Activated CD4-positive, CD25-positive, alpha-beta regulatory T cell treated with anti-CD3 and anti-CD28 coated beads, Interleukin-2, amount 50 U/mL, for 72 hours (primary cell): ENCODE data around the gene PLEKHM3.
"Not testable (repeated sequence)": the region's sequence is repeated elsewhere in the genome, so short reads cannot be mapped to it uniquely, and the experiment has no call there.

Experiments used
- DNase-seq: peaks from one replicate; pipeline ENCODE4 v3.0.0; 2021

Gene PLEKHM3

DNA sequence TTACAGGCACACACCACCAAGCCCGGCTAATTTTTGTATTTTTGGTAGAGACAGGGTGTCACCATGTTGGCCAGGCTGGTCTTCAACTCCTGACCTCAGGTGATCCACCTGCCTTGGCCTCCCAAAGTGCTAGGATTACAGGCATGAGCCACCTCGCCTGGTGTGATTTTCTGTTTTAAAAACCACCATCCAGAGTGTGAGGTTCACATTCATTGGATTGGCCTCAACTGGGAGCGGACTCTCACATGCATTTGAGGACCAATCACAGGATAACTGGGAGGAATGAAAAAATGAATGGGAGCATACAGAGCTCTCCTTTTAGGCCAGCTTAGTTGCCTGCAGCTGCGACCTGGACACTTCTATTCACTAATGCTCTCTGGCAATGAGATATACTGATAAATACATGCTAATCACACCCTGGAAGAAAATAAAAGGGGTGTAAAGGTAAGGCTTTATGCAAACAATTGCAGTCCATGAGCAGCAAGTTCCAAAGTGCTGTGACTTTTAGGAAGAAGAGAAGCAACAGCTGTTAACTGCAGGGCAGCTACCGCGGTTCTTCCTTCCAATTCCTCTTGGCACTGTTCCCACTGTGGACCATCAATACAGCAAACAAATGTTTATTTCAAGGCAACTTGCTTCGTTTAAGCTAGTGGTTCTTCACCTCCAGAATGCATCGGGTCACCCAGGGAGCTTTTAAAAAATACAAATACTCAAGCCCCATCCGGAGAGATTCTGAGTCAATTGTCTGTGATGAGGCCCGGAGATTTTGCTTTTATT, 206.1 kb downstream of the PLEKHM3 start:
- no peak for DNase-seq

DNA sequence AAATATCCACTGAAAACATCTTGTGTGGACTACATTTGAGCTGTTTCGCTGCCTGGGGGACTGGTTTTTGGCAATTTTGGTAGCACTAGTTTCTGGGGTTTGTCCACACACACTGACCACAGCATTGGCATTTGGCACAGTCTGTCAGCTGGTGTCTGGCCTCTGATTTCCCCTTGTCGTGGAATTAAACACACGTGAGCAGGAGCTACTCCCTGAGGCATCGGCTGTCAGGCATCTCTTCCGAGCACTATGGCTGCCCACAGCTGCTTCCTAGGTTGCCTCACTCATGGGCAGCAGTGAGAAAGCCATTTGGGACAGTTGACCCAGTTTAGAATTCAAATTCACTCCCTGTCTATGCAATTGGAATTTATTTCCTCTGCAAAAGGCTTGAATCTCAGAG, 208.8 kb downstream of the PLEKHM3 start:
- no peak for DNase-seq

DNA sequence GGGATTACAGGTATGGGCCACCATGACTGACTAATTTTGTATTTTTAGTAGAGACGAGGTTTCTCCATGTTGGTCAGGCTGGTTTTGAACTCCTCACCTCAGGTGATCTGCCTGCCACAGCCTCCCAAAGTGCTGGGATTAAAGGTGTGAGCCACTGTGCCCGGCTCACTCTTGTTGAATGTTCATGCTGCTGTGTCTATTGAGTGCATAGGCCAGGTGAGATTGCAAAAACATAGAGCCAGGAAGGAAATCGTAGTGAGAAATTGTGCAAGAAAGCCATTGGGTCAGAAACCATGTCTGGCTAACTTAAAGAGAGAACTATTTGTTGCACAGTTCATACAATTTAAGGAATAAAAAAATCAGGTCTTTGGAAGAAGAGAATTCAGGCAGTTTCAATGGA, 210.1 kb downstream of the PLEKHM3 start:
- no peak for DNase-seq

DNA sequence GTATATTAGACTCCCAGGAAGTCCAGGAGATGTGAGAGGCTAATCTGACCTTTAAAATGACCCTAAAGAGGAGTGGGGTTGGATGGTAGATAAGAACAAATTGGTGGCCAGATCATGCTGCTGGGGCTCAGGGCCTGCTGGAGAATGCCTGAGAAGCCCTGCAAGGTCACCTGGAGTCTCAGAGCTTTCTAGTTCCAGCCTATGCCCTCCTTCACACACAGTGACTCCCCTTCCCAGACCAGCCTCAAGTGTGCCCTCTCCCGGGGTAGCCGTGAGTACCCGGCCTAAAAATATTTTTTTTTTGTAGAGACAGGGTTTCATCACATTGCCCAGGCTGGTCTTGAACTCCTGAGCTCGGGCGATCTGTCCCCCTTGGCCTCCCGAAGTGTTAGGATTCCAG, 211.4 kb downstream of the PLEKHM3 start:
- no peak for DNase-seq

DNA sequence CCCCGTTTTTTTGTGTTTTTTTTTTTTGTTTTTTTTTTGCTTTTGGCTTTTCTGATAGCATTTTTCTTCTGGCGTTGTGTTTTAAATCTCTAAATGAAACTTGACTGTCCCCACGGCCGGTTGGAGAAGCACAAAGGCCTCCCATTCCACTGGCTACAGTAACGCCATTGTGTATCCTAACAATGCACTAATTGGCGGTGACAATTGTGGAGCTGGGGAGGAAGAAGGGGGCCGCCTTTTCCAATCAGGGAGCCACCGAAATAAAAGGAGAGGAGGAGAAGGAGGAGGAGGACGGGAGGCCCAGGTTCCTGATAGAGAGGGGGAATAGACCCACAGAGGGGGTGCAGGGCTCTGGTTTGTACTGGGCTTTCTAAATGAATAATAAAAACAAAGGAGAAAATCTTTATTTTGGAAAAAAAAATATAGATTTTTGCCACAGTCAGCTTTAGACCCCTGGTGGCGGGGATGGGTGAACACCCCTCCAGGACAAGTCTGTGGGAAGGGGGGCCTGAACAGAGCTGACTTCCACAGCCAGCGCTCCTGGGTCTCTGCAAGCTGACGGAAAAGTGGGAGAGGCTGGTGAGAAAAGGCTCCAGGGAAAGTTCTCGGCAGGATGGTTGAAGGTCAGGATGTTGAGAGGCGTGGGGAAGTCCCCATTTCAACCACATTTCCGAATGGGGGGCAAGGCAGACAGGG, 212.0 kb downstream of the PLEKHM3 start:
- DNase-seq = no peak

DNA sequence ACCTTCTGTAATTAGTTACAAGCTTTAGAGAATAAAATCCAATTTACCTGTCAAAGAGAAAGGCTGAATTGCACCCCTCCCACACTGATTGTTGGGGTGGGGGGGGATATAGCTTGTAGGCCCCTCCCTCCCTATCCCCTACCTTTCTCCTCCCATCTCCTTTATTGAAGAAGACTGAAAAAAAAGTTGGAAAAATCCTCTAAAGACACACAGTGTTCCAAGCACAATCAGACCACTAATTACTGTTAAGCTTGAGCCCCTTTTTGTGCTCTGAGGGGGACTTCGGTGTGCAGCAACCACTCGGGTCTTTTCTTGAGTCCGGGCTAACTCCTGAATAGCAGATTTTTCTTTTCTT, 212.6 kb downstream of the PLEKHM3 start:
- DNase-seq = no peak

DNA sequence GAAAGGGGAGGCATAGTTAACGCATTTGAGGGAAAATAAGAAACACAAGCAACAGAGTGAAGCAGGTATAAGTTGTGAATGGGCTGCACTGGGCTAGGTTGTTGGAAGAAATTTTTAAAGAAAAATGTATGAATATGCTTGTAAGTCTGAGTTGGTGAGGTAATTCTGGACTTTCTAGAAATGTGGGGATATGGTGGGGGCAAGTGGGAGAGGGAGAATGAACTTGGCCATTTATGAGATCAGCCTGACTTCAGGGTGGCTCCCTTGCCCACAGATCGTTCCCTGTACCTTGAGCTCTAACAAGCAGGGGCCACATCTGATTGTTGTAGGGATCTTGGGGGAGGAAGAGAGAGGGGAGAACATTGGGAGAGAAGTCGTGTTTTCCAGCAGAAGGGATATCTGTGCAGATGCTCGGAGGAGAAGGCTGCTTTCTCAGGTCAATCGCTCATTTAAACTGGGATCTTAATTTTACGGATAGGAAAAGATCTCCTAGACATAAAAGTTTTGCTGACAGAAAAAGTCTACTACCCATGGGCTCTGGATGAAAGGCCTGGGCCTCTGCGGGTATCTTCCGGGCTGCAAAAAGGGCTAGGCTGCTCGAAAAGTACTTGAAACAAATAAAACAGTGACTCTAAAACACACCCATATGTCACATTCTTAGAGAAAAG, 213.1 kb downstream of the PLEKHM3 start:
- DNase-seq = no peak

DNA sequence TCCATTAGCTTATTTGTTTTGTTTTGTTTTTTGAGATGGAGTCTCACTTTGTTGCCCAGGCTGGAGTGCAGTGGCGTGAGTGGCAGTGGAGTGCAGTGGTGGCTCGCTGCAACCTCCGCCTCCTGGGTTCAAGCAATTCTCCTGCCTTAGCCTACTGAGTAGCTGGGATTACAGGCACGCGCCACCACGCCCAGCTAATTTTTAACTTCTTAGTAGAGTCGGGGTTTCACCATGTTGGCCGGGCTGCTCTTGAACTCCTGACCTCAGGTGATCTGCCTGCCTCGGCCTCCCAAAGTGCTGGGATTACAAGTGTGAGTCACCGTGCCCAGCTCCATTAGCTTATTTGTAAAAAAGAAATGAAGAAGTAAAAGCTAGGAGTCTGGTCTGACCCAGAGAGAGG, 213.7 kb downstream of the PLEKHM3 start:
- not testable (repeated sequence) for DNase-seq

DNA sequence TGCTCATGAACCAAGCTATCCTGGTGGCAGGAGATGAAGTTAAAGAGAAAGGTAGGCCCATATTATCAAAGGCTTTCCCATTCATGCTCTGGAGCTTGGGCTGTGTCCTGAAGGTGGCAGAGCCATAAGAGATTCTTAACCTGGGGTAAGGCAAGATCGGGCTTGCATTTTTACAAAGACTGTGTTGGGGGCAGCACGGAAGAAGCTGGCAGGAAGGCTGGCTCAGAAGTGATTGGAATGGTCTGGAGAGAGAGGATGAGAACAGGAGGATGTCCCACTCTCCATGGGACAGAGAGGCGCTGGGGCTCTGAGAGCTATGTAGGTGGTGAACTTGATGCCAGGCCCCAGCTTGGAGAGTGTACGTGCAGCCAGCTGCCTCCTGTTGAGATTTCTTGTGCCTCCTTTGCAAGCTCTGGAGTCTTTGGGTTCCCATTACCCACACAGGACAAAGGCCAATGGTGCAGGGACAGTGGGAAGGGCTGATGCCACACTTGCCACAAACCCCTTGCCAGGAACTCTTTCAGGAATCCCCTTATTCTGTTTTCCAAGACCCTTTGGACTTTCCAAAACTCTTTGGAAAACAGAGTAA, 215.0 kb downstream of the PLEKHM3 start:
- DNase-seq = no peak

DNA sequence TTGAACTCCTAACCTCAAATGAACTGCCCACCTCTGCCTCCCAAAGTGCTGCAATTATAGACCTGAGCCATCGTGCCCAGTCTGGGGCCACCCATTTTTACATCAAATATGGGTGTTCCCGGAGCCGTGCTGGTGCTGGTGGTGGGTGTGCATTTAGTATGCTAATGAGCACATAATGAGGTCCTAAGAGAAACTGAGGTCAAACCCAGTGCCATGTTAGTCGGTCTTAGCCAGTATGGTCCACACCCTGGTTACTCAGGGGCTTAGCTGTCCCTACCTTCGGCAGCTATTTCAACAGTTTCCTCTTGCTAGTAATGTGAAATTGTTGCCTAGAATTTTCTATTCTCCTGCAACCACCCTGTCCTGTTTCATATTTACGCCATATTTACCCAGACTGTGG, 217.2 kb downstream of the PLEKHM3 start:
- no peak for DNase-seq

DNA sequence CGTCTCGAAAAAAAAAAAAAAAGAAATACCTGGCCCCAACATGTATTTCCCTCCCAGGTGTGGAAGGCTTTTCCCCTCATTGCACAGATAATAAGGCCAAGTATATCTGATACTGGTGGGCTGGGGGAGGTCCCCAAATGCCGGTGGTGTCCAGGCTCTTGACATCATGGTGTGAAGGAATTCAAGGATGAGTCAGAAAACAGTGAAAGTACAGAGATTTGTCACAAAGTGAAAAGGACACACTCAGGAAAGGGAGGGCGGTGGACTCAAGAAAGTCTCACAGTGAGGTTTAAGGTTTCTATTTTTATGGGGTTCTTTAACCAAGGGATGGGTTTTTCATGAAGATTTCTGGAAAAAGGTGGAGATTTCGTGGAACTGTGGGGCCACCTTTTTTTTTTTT, 217.8 kb downstream of the PLEKHM3 start:
- DNase-seq = no peak

DNA sequence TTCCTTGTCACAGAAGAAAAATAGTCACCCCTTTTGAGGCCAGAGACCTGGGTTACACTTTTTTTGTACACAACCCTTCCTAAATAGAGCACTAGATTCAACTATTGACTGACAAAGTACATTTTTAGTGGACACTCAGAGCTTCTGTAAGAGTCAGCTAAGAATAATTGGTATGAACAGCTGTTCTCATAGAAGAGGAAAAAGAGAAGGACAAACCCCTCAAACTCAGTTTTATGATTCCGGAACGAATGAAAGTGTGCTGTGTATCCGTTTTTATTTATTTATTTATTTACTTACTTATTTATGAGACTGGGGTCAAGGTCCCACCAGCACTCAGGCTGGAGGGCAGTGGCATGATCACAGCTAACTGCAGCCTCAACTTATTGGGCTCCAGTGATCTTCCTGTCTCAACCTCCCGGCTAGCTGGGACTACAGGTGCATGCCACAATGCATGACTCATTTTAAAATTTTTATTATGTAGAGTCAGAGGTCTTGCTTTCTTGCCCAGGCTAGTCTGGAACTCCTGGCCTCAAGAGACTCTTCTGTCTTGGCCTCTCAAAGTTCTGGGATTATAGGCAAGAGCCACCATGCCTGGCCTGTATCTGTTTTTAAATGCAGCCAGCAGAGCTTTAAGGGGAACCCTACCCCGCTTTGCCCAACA, 219.6 kb downstream of the PLEKHM3 start:
- DNase-seq = no peak

DNA sequence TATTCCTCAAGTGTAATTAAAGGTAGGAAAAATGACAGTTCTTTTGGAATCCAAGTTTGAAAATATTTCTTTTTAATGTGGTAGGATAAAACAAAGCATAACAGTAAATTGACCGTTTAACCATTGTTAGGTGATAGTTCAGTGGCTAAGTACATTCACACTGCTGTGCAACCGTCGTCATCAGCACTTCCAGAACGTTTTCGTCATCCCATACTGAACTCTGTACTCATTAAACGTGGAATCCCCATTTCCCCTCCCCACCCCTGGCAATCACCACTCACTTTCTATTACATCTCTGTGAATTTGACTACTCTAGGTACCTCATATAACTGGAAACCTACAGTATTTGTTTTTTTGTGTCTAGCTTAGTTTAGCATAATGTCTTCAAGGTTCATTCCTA, 222.7 kb downstream of the PLEKHM3 start:
- no peak for DNase-seq

DNA sequence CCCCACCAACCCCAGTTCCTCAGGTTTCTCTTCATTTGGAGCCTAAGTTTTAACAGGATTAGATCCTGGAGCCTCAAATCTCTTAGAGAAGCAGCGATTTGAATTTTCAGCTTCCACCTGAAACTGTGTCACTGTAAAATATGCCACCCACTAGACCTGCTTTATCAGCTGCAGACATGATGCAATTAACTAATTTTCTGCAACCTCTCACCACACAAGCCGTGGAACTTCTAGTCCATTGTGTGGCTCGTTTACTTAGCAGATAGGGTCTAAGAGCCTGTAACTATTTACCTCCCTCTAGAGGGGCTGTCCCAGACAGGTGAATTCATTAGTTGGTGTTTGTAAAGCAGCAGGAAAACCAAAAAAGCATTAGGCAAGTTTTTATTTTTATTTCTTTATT, 224.1 kb downstream of the PLEKHM3 start:
- DNase-seq = no peak

DNA sequence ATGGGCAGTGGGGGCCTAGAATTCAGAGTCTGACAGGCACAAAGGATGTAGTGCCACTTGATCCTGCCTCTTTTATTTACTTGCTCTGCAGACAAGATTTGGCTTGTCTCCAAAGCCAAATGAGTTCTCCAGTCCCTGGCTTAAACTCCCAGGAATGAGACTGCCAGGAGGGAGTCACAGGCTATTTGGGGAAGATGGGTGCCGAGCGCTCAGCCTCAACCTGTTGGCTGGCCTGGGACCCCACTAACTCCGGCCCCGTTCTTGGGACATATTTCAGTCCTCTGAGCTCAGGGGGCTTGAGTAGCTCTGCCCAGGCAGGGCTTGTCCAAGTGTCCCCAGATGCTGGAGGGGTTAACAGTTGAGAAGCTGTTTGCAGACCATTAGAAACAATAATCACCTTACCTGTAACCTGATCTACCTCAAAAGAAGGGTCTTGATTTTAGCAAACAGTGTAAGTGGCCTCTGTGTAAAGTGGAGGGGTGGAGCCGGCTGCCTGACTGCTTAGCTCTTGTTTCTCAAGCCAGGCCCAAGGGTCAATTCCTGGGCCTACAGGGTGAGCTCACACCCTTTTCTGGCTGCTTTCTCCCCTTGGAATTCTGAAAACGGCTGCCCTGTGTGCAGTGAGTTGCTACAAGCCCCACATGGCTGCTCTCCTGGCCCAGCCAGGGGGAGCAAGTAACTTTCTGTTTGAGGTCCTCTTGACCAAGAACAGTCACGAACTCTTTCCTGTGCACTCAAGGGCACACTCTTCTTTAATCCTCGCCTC, 228.6 kb downstream of the PLEKHM3 start:
- no peak for DNase-seq

DNA sequence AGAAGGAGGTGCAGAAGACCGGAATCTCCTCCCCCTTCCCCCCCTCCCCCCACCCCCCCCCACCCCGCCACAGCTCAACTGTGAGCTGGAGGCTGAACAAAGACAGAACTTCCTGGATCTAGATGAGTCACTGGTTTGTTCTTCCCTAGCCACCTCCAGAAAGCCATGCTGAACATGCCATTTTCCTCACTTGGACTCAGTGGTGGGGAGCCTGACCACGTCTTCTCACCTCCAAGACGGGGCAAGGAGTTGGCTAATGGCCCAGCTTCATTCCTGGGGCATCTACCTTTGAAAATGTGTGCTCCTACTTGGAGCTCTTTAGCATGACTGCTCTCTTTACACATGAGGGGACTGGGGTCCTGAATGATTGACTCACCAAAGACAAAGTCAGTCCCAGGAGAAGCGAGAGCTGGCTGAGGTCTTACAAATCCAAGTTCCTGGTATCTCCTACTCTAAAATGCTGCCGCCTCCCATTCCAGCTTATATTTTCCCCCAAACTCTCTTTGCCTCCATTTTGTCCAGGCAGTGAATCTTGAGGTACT, 233.0 kb downstream of the PLEKHM3 start:
- no peak for DNase-seq

DNA sequence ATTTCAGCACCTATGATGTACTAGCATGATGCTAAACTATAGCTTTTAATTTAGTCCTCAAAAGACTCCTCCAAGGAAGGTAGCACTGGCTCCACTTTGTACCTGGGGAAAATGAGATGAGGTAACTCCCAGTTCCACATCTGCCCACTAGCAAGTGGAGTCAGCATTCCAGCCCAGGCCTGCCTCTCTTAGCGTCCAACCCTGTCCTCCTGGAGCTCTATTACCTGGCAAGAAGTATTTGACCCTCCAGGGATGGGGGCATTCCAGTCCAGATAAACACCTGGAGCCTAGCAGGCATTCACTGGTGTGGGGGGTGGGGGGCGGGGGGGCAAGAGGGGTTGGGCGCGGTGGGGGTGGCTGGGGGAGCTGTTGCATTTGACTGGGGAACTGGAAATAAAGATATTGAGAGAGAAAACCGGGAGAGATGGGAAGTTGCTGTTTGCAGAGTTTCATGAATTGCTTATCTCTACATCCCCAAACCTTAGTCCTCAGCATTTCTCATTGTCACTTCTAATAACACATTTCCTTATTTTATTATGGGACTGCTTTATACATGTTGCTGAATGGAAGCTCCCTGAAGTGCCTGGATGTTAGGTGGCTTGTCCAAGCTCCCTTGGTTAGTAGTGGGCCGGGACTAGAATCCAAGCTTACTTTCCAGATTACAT, 233.6 kb downstream of the PLEKHM3 start:
- DNase-seq = no peak

DNA sequence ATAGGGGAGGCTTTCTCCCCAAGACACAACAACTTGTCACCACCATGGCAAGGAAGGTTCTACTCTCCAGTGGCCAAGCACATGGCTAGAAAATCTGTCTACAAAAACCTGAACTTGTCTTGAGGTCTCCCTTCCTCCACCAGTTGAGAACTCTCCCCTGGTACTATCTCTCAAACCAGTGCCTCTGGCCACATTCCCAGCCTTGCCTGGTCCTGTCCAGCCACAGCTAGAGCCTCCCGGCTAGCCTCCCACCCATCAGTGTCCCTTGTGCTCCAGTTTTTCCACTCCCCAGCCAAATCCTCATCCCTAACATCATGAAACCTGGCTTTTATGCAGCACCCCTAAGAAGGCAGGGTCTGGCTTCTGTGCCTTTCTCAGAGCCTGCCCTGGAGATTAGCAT, 234.4 kb downstream of the PLEKHM3 start:
- no peak for DNase-seq

DNA sequence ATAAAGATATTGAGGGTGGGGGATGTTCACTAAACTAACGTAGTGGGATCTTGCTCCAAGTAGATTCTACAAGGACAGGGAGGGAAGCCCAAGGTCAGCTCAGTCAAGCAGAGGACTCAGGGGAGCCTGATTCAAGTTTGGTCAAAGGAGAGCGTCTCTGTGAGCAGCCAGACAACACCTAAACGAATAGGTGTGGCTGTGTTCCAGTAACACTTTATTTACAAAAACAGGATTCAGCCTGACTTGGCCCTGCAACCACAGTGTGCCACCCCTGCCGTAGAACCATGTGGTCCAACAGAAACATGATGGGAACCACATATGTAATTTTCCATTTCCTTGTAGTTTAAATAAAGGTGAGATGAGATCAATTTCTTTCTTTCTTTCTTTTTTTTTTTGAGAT, 237.5 kb downstream of the PLEKHM3 start:
- no peak for DNase-seq

DNA sequence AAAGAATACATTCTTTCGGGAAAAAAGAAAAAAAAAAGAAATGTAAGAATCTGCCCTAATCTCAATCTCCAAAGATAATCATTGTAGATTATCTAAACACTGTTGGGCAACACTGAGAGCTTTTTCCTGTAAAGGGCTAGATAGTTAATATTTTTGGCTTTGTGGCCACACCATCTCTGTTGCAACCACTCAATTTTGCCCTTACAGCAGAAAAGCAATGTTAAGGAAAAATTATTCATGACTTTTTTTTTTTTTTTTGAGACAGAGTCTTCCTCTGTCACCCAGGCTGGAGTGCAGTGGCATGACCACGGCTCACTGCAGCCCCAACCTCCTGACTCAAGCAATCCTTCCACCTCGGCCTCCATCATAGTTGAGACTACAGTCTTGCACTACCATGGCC, 238.3 kb downstream of the PLEKHM3 start:
- DNase-seq = no peak

DNA sequence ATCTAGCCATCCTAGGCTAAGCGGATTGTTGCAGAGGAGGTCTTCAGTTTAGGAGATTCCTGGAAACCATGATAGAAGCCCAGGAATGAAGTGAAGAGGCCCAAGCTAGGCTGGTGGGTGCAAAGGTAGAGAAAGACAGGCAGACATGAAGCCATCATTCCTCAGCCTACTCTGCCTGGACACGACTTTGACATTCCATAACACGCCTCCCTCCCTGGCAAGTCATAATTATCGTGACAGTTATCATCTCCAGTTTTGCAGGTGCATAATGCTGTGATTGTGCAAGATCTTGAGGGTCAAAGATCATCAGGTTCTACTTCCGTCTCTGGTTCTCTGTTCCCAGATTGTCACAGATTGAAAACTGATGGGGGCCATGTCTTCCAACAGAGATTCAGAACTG, 240.4 kb downstream of the PLEKHM3 start:
- DNase-seq = no peak

DNA sequence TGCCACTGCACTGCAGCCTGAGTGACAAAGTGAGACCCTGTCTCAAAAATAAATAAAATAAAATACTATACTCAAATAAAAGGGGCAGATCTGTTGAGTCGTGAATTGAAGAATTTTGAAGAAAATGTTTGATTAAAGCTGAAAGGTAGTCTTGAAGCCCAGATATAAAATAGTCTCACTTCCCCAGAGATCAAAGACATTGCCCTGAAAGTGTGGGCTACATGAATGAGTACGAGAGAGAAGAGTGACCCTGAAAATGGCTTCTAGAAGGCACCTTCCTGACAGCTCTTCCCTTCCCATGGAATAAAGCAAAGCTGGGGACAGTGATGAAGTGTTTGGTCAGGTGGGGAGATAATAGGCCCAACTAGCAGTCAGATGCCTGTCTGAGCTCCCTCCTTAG, 241.8 kb downstream of the PLEKHM3 start:
- DNase-seq = no peak
